NCI-H2171 (cell line): ENCODE measurements around the gene RHO.
"Not testable (repeated sequence)": the region's sequence is repeated elsewhere in the genome, so short reads cannot be mapped to it uniquely, and the experiment has no call there.

Source experiments
- DNase-seq: peaks from one replicate; lab custom pipeline; 2025; lab: John Stamatoyannopoulos, UW

The RHO gene

GRCh38 chr3:129499604-129500333, 28.7 kb upstream of the RHO start:
- DNase-seq: not testable (repeated sequence)

DNA sequence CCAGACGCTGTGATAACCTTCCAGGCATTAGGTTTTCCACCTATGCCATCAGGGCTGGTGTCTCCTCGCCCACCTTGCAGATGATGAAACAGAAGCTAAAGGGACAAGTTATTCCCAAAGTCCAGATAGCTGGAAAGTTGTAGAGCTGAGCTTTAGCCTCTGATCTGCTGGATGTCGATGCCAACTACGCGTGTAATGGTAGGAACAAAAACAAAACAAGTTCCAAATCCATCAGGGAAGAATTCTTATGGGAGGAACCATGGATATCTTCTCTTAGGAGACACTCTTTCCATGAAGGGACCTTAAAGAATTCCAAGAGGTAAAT, 28.1 kb upstream of the RHO start:
- DNase-seq: no peak

GRCh38 chr3:129501630-129502029, 26.8 kb upstream of the RHO start:
- DNase-seq: peak; percentile 65

- peak; percentile 88 for DNase-seq
These were observed 25.6 kb upstream of the RHO start for GRCh38 chr3:129502641-129503408.

DNA sequence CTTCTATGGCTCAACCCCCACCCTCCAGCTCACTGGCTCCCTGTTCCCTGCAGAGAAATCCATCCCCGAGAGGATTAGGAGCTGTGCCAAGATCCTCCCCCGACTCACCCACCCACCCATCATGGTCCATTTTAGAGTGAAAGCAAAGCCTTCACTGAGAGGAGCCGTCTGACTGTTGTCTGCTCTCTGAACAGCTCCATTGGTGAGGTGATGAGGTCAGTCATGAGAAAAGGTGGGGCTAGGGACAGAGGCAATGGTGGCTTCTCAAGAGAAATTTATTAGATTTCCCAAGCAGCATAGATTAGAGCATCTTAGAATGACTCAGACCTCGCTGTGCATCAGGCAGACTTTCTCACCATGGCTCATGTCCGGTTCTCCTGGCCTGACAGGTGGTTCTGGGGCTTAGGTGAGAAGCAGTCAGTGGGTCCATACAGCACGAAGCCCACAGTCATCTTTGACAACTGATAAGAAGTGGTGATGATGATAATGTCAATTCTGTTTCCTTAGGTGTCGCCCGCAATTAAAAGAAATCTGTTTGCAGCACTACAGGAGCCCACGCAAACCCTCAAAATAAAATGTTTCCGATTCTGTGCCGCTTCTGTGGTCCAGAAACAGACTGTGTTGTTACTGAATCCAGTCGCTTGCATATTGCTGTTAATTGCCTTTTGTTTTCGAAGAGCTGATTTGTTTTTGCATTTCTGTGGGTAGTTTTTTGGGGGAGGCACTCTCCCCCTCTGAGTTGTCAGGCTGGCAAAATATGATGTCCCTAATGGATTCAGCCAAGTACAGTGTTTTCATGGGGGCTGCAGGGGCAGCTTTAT, 24.8 kb upstream of the RHO start:
- peak; percentile 88 for DNase-seq

DNA sequence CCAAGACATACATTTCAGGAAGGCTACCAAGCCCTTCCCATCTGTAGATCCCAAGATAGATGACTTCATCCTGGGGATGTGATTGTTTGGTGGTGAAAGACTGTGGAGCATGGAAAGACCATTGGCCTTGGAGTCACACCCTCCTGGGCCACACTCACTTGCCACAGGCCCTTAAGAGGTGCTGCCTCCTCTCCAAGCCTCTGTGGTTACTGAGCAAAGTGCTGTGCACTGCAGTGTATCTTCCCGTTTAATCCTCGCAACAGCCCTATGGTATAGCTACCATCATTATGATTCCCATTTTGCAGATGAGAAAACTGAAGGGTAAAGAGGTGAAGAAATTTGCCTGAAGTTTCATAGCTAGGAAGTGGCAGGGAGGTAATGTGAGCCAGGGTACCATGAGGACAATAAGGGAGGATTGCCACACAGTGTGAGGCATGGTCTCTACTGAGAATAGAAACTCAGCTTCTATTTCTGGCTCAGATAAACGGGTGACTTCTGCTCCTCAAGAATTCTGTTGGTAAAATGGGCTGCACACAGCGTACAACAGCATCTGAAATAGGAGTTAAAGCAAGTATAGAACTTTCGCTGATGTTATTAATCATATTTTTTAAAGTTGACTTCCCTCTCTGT, 23.9 kb upstream of the RHO start:
- peak; percentile 10 for DNase-seq

- peak; percentile 91 for DNase-seq
These were observed 23.1 kb upstream of the RHO start for GRCh38 chr3:129505341-129505740.

DNA sequence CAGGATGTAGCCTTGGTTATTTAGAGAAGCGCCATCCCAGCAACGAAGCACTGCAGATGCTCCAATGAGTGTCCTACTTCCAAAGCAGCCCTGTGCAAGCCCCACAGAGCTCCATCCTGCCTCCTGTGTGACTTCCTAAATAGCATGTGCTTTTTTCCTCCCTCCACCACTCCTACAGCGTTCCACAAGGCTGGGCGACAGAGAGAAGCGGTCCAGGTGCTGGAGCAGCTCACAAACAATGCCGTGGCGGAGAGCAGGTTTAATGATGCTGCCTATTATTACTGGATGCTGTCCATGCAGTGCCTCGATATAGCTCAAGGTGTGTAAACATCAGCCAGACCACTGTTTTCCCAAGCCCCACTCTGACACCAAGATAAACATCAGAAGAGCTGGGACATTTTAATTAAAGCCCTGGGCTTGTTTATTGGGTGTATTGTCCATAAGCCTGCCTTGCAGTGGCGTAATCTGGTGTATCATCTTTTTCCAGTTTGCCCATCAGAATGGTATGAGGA, 22.2 kb upstream of the RHO start:
- peak; percentile 23 for DNase-seq

DNA sequence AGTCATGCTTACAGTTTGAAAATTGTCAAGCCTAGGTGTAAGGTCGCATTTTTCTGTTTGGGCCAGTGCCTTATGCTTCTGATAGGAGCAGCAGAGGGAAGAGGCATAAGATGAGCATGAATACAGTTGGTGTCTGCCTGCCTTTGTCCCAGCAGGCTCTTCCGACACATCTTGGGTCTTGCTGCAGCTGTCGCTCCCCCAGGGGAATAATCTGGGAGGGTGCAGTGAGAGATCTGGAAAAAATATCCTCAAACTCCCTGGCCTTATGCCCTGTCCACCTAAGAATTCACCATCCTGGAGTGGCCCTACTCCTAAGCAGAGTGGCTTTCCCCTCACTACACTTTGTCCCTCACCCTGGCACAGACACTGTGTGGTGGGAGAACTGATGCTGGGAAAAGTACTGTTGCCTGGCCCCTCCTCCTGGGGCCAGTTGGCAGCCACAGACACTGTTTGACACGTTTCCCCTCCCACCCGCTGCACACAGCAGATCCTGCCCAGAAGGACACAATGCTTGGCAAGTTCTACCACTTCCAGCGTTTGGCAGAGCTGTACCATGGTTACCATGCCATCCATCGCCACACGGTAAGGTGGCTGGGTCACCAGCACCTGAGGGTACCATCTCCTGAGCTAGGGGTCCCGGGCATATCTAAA, 21.1 kb upstream of the RHO start:
- peak; percentile 50 for DNase-seq

- no peak for DNase-seq
These were observed 15.8 kb upstream of the RHO start for GRCh38 chr3:129512595-129512994.

- DNase-seq: no peak
These were observed 14.7 kb upstream of the RHO start for GRCh38 chr3:129513705-129514104.

- DNase-seq: no peak
These were observed 14.3 kb upstream of the RHO start for GRCh38 chr3:129514110-129514509.

GRCh38 chr3:129514563-129514962, 13.9 kb upstream of the RHO start:
- DNase-seq: no peak

GRCh38 chr3:129515108-129515820, 13.2 kb upstream of the RHO start:
- not testable (repeated sequence) for DNase-seq

- DNase-seq: not testable (repeated sequence)
These were observed 12.5 kb upstream of the RHO start for GRCh38 chr3:129515821-129516432.

DNA sequence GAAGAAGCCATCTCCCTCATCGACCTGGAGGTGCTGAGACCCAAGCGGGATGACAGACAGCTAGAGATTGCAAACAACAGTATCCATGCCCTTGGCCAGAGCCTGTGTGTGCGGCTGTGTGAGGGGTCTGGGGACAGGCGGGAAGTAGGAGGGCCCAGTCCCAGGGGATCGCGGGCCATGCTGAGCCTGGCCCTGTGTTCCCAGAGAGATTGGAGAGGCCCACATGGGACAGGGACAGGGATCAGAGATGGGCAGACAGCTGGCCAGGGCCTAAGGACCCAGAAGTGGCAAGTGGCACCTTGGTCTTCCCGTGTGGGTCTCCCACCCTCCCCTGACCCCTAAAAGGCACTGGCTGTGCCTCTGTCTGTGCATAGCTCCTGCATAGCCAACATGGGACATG, 10.9 kb upstream of the RHO start:
- no peak for DNase-seq

GRCh38 chr3:129518038-129518561, 10.3 kb upstream of the RHO start:
- DNase-seq: no peak

DNA sequence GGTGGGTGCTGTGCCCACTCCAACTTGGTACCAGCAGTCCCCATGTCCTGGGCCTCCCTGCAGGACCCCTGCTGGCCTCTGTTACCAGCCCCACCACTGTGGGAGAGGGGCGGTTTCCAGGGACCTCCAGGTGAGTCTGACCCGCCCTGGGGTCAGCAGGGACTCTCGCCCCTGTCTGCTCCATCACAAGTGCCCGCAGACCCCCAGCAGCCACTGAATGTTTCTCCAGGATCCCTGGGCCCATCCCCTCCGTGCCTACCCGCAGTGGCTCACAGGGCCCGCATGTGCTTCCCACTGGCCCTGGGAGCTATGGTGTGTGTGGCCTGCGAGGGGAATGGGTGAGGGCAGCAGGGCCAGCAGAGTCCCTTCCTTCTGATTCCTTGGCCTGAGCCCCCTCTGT, 9.9 kb upstream of the RHO start:
- no peak for DNase-seq

GRCh38 chr3:129519449-129519848, 9.0 kb upstream of the RHO start:
- DNase-seq: no peak
